Activated CD8-positive, alpha-beta T cell treated with anti-CD3 and anti-CD28 coated beads for 36 hours (primary cell): ENCODE measurements around the gene MAP4K3. TPM values are rescaled to one million over a fixed set of nuclear protein-coding genes. Genes with fewer than 3 reads are reported as not detected.
A peak's percentile ranks its signal among the peaks of the same experiment; 100 is the strongest.
"Not testable (repeated sequence)": the region's sequence is repeated elsewhere in the genome, so short reads cannot be mapped to it uniquely, and the experiment has no call there.

Experiments
- ATAC-seq: fragments of 200-7000 bp; cut with Tn5 transposase; one replicate; pipeline ENCODE4 v1.10.0; 2021; ENCODE audit warnings: mild to moderate bottlenecking, moderate library complexity
- CTCF ChIA-PET: fragments of 350-600 bp; sonication (Branson Sonifier 250); formaldehyde crosslinking; loops from one replicate; lab custom pipeline; 2021; ENCODE audit warnings: antibody characterized with exemption; lab: Charles Lee
- POLR2A ChIA-PET: fragments of 350-600 bp; sonication (Branson Sonifier 250); formaldehyde crosslinking; loops from one replicate; lab custom pipeline; 2021; ENCODE audit warnings: antibody characterized with exemption; lab: Charles Lee
- DNase-seq: peaks from one replicate; pipeline ENCODE4 v3.0.0-alpha.2; 2020
- H3K27ac Mint-ChIP-seq: one replicate; pipeline ENCODE4 v1.8.0; 2021; ENCODE audit warnings: mild to moderate bottlenecking, mixed read lengths
- H3K27me3 Mint-ChIP-seq: one replicate; pipeline ENCODE4 v1.8.0; 2021; ENCODE audit warnings: mixed read lengths
- H3K36me3 Mint-ChIP-seq: one replicate; pipeline ENCODE4 v1.8.0; 2021; ENCODE audit warnings: low read depth, mixed read lengths
- H3K4me1 Mint-ChIP-seq: one replicate; pipeline ENCODE4 v1.8.0; 2021; ENCODE audit warnings: low read depth, mixed read lengths
- H3K4me3 Mint-ChIP-seq: one replicate; pipeline ENCODE4 v1.8.0; 2021; ENCODE audit warnings: mild to moderate bottlenecking, moderate library complexity, mixed read lengths
- H3K9me3 Mint-ChIP-seq: one replicate; pipeline ENCODE4 v1.8.0; 2021; ENCODE audit warnings: mixed read lengths
- CTCF ChIP-seq: fragments of 200-600 bp; IDR thresholded peaks from one replicate; pipeline ENCODE4 v1.8.0; 2022; ENCODE audit warnings: antibody characterized with exemption, mild to moderate bottlenecking
- intact Hi-C: fragments of 100-400 bp; cut with micrococcal nuclease; formaldehyde crosslinking; loops from one replicate; pipeline ENCODE4 v1.10.0; 2022
- total RNA-seq, 2 experiments: library from RNA; stranded (reverse); gene quantifications; one replicate each; pipeline ENCODE4 v1.2.3, GENCODE V29; 2021

MAP4K3 gene
- total RNA-seq, 2 experiments from 2014 or later, result 6.5 to 12.5 TPM

GRCh38 chr2:39361511-39361910, 75.6 kb downstream of the MAP4K3 start:
- peaks cover 21% of the 10 kb centered on the region for H3K9me3 Mint-ChIP-seq
- CTCF ChIA-PET, result no interaction called here
- POLR2A ChIA-PET, result no interaction called here
- H3K27ac Mint-ChIP-seq, result no peak overlapping the region
- no peak for DNase-seq
- no peak overlapping the region for H3K4me3 Mint-ChIP-seq
- intact Hi-C loops, result no loop called here
- peaks cover 27% of the 10 kb centered on the region for H3K36me3 Mint-ChIP-seq
- no peak for TF ChIP-seq CTCF
- peaks cover 10% of the 10 kb centered on the region for H3K4me1 Mint-ChIP-seq
- no peak for ATAC-seq
- H3K27me3 Mint-ChIP-seq, result no peaks in the 10 kb centered on the region

- Mint-ChIP-seq H3K4me1 (peaks cover 13% of the 10 kb centered on the region), H3K9me3 (peaks cover 21% of the 10 kb centered on the region), H3K36me3 (peaks cover 23% of the 10 kb centered on the region)
- CTCF ChIA-PET, DNase-seq, H3K27ac Mint-ChIP-seq, H3K27me3 Mint-ChIP-seq, intact Hi-C loops, POLR2A ChIA-PET, H3K4me3 Mint-ChIP-seq, ATAC-seq: not testable (repeated sequence)
Observed at GRCh38 chr2:39360342-39360741, 76.7 kb downstream of the MAP4K3 start.

- no peak overlapping the region for H3K4me3 Mint-ChIP-seq
- TF ChIP-seq CTCF, result no peak
- no peak for DNase-seq
- H3K9me3 Mint-ChIP-seq, result peaks cover 21% of the 10 kb centered on the region
- intact Hi-C loops, result no loop called here
- peaks cover 21% of the 10 kb centered on the region for H3K36me3 Mint-ChIP-seq
- peaks cover 14% of the 10 kb centered on the region for H3K4me1 Mint-ChIP-seq
- ATAC-seq, result no peak
- H3K27ac Mint-ChIP-seq, result no peak overlapping the region
- ChIA-PET POLR2A (no interaction called here), CTCF (no interaction called here)
- no peaks in the 10 kb centered on the region for H3K27me3 Mint-ChIP-seq
Observed at GRCh38 chr2:39359453-39360038, 77.5 kb downstream of the MAP4K3 start.

- Mint-ChIP-seq H3K9me3 (peaks cover 18% of the 10 kb centered on the region), H3K27me3 (no peaks in the 10 kb centered on the region), H3K4me1 (peaks cover 14% of the 10 kb centered on the region), H3K36me3 (peaks cover 24% of the 10 kb centered on the region), H3K4me3 (no peak overlapping the region), H3K27ac (no peak overlapping the region)
- ATAC-seq (peak; percentile 61), DNase-seq (peak; percentile 24)
- intact Hi-C loops, result no loop called here
- TF ChIP-seq CTCF, result no peak
- ChIA-PET POLR2A (interaction anchor here (0.7 kb wide), 1 partner anchor 27 kb away, joined by 3 read pairs; no protein-coding TSS in a partner anchor), CTCF (no interaction called here)
Observed at GRCh38 chr2:39356922-39357639, 80.0 kb downstream of the MAP4K3 start.

GRCh38 chr2:39350658-39351057, 86.4 kb downstream of the MAP4K3 start:
- POLR2A ChIA-PET, result no interaction called here
- Mint-ChIP-seq H3K4me3 (no peak overlapping the region), H3K4me1 (peaks cover 4% of the 10 kb centered on the region), H3K36me3 (peaks cover 4% of the 10 kb centered on the region), H3K9me3 (no peaks in the 10 kb centered on the region), H3K27me3 (no peaks in the 10 kb centered on the region), H3K27ac (no peak overlapping the region)
- no peak for TF ChIP-seq CTCF
- DNase-seq, result no peak
- ATAC-seq, result no peak
- intact Hi-C loops, result no loop called here
- CTCF ChIA-PET, result no interaction called here
